ENCODE measurements around the gene HNF4A.
"Not testable (repeated sequence)": the region's sequence is repeated elsewhere in the genome, so short reads cannot be mapped to it uniquely, and the experiment has no call there.

GRCh38 chr20:44345941-44346340, 9.6 kb upstream of the HNF4A start:
- TF ChIP-seq CTCF (IDR thresholded peaks at IDR 0.05; ENCODE audit: low read length); EZH2 (IDR thresholded peaks at IDR 0.05; ENCODE audit: borderline replicate concordance, low read length): not testable (repeated sequence)

Data from OCI-LY1 (cell line).